Transverse colon (tissue), 4 donors: ENCODE data around the gene RSPH10B2.
"Not testable (repeated sequence)": the region's sequence is repeated elsewhere in the genome, so short reads cannot be mapped to it uniquely, and the experiment has no call there.

Experiments
- POLR2AphosphoS5 ChIP-seq, 3 donors: sonication (generic); formaldehyde crosslinking; IDR thresholded peaks; one replicate each; pipeline ENCODE4 v1.6.1; 2016; ENCODE audit warnings: antibody characterized with exemption in 3 of 3
- TF ChIP-seq, protein P1 (sequence below), 5 experiments: fragments of 200-600 bp in 3 of 5; fragments of 450-650 bp in 2 of 5; sonication (generic) in 3 of 5; IDR thresholded peaks; 1 replicate in 2 of 5; 2 replicates in 3 of 5; pipeline ENCODE4 v1.5.1; 2016 to 2017; ENCODE audit warnings: antibody characterized with exemption in 5 of 5, inconsistent platforms in 3 of 5, mild to moderate bottlenecking in 2 of 5, moderate library complexity in 1 of 5

DNA sequence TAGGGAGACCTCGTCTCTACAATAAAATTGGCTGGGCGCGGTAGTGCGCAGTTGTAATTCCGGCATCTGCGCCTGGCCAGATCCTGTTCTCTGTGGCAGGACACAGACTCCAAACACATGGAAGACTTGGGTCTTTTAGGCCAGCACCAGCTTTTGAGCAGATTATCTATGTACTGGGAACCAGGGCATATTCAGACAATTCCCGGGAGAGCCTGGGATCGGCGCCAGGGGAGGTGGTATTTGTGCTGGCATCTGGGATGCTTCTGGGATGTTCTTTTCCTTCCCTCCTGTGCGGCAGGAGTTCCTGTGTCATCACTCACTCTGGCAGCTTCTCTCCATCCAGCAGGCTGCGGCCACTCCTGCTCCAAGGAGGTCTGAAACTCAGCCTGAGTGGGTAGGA lies 15.5 kb upstream of the RSPH10B2 start:
- TF ChIP-seq, protein P1, sequence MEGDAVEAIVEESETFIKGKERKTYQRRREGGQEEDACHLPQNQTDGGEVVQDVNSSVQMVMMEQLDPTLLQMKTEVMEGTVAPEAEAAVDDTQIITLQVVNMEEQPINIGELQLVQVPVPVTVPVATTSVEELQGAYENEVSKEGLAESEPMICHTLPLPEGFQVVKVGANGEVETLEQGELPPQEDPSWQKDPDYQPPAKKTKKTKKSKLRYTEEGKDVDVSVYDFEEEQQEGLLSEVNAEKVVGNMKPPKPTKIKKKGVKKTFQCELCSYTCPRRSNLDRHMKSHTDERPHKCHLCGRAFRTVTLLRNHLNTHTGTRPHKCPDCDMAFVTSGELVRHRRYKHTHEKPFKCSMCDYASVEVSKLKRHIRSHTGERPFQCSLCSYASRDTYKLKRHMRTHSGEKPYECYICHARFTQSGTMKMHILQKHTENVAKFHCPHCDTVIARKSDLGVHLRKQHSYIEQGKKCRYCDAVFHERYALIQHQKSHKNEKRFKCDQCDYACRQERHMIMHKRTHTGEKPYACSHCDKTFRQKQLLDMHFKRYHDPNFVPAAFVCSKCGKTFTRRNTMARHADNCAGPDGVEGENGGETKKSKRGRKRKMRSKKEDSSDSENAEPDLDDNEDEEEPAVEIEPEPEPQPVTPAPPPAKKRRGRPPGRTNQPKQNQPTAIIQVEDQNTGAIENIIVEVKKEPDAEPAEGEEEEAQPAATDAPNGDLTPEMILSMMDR (IDR thresholded peaks at IDR 0.05) = not testable (repeated sequence)
- TF ChIP-seq POLR2AphosphoS5 (IDR thresholded peaks at IDR 0.05) = not testable (repeated sequence)
